Measurements from ENCODE around the gene IL12B.
"Not testable (repeated sequence)": the region's sequence is repeated elsewhere in the genome, so short reads cannot be mapped to it uniquely, and the experiment has no call there.

IL12B gene

DNA sequence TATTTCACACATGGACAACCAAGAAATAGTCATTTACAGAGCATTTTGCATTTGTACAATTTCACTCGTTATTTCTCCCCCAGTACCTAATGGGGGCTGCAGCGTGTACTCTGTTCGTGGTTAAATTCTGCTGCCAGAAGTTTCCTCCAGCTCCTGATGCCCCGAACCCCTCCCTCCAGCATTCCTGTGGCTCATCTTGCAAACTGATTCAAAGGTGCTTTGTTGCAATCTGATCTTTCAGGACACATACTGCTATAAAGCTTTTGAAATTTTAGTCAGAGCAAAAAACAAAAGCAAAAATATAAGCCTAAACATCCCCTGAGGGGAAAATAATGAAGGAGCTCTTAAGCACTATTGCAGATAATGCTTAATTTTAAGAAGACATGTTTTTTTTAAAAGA, 39.5 kb downstream of the IL12B start:
- no peak for DNase-seq

DNA sequence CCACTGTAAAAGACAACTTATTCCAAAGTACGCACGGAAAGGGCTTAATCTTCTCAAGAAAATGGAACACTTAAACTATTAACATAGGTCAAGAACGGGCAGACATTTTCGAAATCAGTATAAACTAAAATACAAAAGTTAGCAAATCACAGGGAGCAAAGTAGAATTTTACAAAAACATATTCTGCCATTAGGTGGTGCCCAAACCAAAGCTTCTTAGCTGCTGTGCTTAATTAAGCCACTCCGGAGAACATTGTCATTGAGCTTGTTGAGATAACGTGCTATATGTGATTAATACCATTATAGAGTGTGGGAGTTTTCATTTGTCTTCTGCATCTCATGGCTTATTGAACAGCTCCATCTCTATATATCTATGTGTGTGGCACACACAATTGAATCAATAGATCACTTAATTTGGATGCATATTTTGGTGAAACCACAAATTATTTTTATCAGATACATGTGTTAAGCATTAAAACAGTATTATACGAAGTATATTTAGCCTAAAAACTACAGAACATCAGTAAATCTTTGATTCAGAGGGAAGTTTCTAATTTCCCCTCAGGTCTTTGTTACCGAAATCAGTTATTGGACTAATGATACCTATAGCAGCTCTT, 43.8 kb downstream of the IL12B start:
- peak; percentile 25 for DNase-seq

DNA sequence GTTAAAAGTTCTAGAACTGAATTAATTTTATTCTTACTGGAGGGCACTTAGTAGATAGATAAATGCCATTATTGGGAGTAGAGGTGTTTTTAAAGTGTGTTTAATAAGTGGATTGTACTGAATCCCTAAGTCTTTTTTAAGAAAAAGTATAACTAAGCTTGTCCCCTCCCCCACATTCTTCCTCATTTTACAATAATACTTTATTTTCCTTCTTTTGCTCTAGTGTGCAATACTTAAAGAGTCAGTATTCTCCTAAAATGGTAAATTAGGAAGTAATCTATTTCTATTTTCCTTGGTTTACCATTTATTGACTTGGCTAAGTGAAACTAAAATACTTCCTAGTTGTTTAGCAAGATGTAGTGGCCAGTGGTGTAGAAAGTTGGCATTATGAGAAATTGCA, 55.6 kb downstream of the IL12B start:
- no peak for DNase-seq

DNA sequence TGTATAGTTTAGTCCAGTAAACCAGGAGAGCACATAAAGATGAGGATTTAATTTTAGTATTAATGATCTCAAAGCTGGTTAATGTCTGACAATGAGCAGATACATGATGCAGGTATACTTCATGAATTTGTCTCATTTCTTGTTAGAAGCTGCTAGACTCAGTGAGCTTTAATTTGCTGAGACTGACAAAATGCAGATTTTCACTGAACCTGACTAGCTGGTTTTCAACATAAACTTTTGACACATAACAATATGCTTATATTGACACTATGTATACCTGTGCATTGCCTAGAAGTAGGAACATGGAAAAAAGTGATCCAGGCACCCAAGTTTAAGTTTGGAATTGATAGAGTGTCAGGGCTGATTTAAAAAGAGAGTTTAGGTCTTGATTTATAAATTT, 56.4 kb downstream of the IL12B start:
- DNase-seq = no peak

DNA sequence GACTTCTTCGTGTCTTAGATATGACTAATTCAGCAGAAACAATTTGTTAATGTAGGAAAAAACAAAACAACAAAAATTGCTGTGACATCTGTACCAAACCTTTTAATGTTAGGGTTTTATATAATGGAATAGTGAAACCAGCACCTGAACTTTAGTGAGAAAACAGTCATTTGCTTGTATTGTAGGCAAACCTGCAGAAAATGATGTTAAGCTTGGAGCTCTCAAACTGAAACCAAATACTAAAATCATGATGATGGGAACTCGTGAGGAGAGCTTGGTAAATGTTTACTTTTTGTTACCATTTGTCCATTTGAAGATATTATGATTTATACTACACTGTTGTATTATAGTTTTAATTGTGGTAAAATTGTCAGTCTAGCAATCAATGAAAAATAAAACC, 60.6 kb downstream of the IL12B start:
- no peak for DNase-seq

DNA sequence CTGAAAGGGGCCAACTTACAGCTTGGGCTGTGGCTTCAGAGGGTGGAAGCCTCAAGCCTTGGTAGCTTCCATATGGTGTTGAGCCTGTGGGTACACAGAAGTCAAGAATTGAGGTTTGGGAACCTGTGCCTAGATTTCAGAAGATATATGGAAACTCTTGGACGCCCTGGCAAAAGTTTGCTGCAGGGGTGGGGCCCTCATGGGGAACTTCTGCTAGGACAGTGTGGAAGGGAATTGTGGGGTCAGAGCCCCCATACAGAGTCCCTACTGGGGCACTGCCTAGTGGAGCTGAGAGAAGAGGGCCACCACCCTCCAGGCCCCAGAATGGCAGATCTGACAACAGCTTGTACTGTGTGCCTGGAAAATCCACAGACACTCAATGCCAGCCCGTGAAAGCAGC, 63.5 kb downstream of the IL12B start:
- not testable (repeated sequence) for DNase-seq

Measured in retina (tissue), 1 donor.